SU-DHL-6 (cell line): ENCODE measurements around the gene PDE3A.

Experiments
- EZH2phosphoT487 ChIP-seq: fragments of 200-600 bp; sonication (generic), shearing (Covaris generic); conservative IDR thresholded peaks from 2 replicates; pipeline ENCODE4 v1.6.1; 2018; ENCODE audit warnings: mild to moderate bottlenecking, antibody characterized with exemption, low read length, moderate library complexity, mixed read lengths
- TF ChIP-seq, protein P1 (sequence below): fragments of 200-600 bp; sonication (generic); IDR thresholded peaks from one replicate; pipeline ENCODE4 v1.5.1; 2017; ENCODE audit warnings: antibody characterized with exemption, mild to moderate bottlenecking, low read length, moderate library complexity; ENCODE audit not compliant: insufficient read depth, poor library complexity, severe bottlenecking

DNA sequence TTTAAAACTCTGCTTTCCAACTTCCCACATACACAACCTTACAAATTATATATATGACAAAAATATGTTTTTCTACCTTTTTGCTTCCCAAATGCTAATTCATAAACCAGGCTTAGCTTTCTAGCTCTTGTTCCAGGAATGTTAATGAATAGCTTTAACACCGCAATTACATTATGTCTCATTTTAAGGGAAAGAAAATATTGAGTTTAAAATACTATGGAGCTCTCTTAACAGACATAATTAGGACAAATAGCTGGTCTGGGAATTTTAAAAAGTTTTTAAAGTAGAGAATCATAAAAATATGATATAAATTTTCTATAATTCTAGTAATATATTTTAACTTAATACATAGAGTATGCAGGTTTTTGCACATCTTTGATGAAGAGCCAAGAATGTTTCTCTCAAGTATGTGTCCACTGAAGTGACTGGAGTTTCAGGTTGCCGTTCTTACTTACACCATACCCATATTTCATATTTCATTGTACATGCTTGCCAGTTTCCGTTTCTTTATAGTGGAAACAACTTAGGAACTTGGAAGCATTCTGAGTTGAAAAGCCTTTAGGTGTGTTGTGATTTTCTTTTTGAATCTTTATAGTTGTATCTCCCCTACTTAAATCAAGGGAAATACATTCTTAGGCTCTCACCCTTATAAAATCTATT is 236.2 kb downstream of the PDE3A start:
- TF ChIP-seq, protein P1, sequence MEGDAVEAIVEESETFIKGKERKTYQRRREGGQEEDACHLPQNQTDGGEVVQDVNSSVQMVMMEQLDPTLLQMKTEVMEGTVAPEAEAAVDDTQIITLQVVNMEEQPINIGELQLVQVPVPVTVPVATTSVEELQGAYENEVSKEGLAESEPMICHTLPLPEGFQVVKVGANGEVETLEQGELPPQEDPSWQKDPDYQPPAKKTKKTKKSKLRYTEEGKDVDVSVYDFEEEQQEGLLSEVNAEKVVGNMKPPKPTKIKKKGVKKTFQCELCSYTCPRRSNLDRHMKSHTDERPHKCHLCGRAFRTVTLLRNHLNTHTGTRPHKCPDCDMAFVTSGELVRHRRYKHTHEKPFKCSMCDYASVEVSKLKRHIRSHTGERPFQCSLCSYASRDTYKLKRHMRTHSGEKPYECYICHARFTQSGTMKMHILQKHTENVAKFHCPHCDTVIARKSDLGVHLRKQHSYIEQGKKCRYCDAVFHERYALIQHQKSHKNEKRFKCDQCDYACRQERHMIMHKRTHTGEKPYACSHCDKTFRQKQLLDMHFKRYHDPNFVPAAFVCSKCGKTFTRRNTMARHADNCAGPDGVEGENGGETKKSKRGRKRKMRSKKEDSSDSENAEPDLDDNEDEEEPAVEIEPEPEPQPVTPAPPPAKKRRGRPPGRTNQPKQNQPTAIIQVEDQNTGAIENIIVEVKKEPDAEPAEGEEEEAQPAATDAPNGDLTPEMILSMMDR: no peak
- no peak for TF ChIP-seq EZH2phosphoT487
